Transverse colon (tissue), 4 donors: ENCODE data around the gene PDZD7. TPM values are rescaled to one million over a fixed set of nuclear protein-coding genes. Genes with fewer than 3 reads are reported as not detected.

ENCODE experiments used
- DNase-seq: peaks from one replicate; pipeline ENCODE4 v3.0.0-alpha.2; 2019
- H3K27ac ChIP-seq, 4 donors: fragments of 200-600 bp; sonication (generic); 2 replicates each; pipeline ENCODE4 v1.5.1; 2016 to 2018; ENCODE audit warnings: inconsistent platforms in 4 of 4
- H3K27me3 ChIP-seq: fragments of 200-600 bp; sonication (generic); 2 replicates; pipeline ENCODE4 v1.5.1; 2017; ENCODE audit warnings: inconsistent platforms
- H3K36me3 ChIP-seq, 4 donors: fragments of 200-600 bp; sonication (generic); 2 replicates each; pipeline ENCODE4 v1.5.1; 2017 to 2019; ENCODE audit warnings: inconsistent platforms in 4 of 4
- H3K4me1 ChIP-seq, 4 donors: fragments of 200-600 bp; sonication (generic); 2 replicates each; pipeline ENCODE4 v1.5.1; 2017 to 2020; ENCODE audit warnings: inconsistent platforms in 4 of 4
- H3K4me3 ChIP-seq, 4 donors: fragments of 200-600 bp; sonication (generic); 1 replicate in 1 of 4; 2 replicates in 3 of 4; pipeline versions ENCODE4 v1.5.1 to v1.6.1; 2017 to 2019; ENCODE audit warnings: inconsistent platforms in 4 of 4
- H3K9me3 ChIP-seq, 2 donors: fragments of 200-600 bp; sonication (generic); 2 replicates each; pipeline ENCODE4 v1.5.1; 2017 to 2019; ENCODE audit warnings: inconsistent platforms in 2 of 2
- EP300 ChIP-seq: sonication (generic); formaldehyde crosslinking; IDR thresholded peaks from one replicate; pipeline ENCODE4 v1.6.1; 2017; ENCODE audit warnings: antibody characterized with exemption, low read depth
- POLR2A ChIP-seq: fragments of 450-650 bp; IDR thresholded peaks from one replicate; pipeline ENCODE4 v1.6.1; 2016; ENCODE audit warnings: antibody characterized with exemption, mild to moderate bottlenecking, moderate library complexity
- POLR2AphosphoS5 ChIP-seq, 3 donors: sonication (generic); formaldehyde crosslinking; IDR thresholded peaks; one replicate each; pipeline ENCODE4 v1.6.1; 2016; ENCODE audit warnings: antibody characterized with exemption in 3 of 3
- WGBS, 2 donors: methylation state at CpG; one replicate each; pipeline ENCODE4 v1.1.5; 2018; ENCODE audit warnings: low coverage in 1 of 2; 5-methylcytosine and 5-hydroxymethylcytosine counted together
- in situ Hi-C, 4 donors: fragments of 200-750 bp; cut with MboI; loops; one replicate each; pipeline versions ENCODE4 v1.15.0 to v1.15.1; 2017; ENCODE audit warnings: low sequenced_read_pairs in 3 of 4, low pct_ligation_motif_present in 1 of 4, low pct_unique_long_range_greater_than_20kb in 1 of 4
- intact Hi-C: fragments of 100-400 bp; cut with DNase I; formaldehyde crosslinking; loops from one replicate; pipeline ENCODE4 v1.15.1; 2023; ENCODE audit warnings: low total_unique reads
- total RNA-seq, 4 donors: library from RNA; depleted of rRNA; stranded (reverse); fragments of >200 nt; gene quantifications; one replicate each; pipeline ENCODE4 v1.1.0, GENCODE V29; 2016
- TF ChIP-seq, protein P1 (sequence below), 5 experiments: fragments of 200-600 bp in 3 of 5; fragments of 450-650 bp in 2 of 5; sonication (generic) in 3 of 5; IDR thresholded peaks; 1 replicate in 2 of 5; 2 replicates in 3 of 5; pipeline ENCODE4 v1.5.1; 2016 to 2017; ENCODE audit warnings: antibody characterized with exemption in 5 of 5, inconsistent platforms in 3 of 5, mild to moderate bottlenecking in 2 of 5, moderate library complexity in 1 of 5

PDZD7 gene
- total RNA-seq, 4 donors from 2014 or later = 0.27 to 2.0 (median 0.64) TPM; not detected in 1

DNA sequence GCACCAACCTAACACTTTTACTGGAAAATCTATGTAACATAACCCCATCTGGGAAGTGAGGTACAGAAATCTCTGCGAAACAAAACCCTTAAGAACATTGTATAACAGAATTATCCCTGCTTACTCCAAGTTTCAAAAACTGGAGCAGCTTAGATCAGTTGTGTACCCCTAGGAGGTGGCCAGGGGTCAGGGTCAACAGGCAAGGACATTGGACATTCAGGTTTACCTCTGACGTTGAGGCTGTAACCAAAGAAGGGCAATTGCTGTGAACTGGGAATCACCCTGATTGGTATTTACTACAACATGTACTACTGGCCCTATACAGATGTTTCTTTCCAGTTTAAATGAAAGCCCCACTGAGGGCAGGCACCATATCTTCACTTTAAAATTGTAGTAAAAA, 13.2 kb upstream of the PDZD7 start:
- no peak for DNase-seq
- H3K4me1 ChIP-seq = peaks cover 6 to 33% (median 23%) of the 10 kb centered on the region in 4 donors
- H3K36me3 ChIP-seq = no peaks in the 10 kb centered on the region
- H3K4me3 ChIP-seq = no peak overlapping the region
- 87% methylated on average over 2 of the region's 2 CpGs; no CpG with 5 or more reads in 1 of the 2 donors for WGBS, 2 donors
- H3K9me3 ChIP-seq = no peaks in the 10 kb centered on the region
- H3K27me3 ChIP-seq = peaks cover 25% of the 10 kb centered on the region
- in situ Hi-C loops (no loop called here), intact Hi-C loops (no loop called here)
- H3K27ac ChIP-seq = peak overlapping the region in 3 of 4 donors; percentile 88 to 97 (median 95)
- TF ChIP-seq EP300 (no peak), POLR2A (no peak), POLR2AphosphoS5 (IDR thresholded peaks at IDR 0.05) (no peak)
- TF ChIP-seq, protein P1, sequence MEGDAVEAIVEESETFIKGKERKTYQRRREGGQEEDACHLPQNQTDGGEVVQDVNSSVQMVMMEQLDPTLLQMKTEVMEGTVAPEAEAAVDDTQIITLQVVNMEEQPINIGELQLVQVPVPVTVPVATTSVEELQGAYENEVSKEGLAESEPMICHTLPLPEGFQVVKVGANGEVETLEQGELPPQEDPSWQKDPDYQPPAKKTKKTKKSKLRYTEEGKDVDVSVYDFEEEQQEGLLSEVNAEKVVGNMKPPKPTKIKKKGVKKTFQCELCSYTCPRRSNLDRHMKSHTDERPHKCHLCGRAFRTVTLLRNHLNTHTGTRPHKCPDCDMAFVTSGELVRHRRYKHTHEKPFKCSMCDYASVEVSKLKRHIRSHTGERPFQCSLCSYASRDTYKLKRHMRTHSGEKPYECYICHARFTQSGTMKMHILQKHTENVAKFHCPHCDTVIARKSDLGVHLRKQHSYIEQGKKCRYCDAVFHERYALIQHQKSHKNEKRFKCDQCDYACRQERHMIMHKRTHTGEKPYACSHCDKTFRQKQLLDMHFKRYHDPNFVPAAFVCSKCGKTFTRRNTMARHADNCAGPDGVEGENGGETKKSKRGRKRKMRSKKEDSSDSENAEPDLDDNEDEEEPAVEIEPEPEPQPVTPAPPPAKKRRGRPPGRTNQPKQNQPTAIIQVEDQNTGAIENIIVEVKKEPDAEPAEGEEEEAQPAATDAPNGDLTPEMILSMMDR (IDR thresholded peaks at IDR 0.05) = no peak

DNA sequence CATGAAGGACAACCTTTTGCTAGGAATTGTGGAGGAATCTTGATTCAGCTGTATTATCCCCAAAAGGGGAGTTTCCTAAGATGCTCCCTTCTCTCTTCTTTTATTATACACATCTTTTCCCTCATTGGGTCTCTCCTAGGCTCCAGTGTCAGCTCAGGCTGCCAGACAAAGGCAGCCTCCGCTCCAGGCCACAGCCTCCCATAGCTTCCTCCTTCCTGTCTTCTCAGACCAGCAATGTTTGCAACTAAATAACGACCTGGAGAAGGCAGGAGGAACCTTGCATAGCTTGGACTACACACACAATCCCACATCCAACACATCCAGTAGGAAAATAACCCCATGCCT, 12.4 kb upstream of the PDZD7 start:
- Histone ChIP-seq H3K27me3 (peaks cover 17% of the 10 kb centered on the region), H3K9me3 (no peaks in the 10 kb centered on the region), H3K4me3 (peak overlapping the region in 3 of 4 donors; percentile 36 to 58 (median 41)), H3K36me3 (no peaks in the 10 kb centered on the region), H3K27ac (peak overlapping the region; percentile 88 to 97 (median 94)), H3K4me1 (peaks cover 6 to 31% (median 21%) of the 10 kb centered on the region in 4 donors)
- TF ChIP-seq POLR2AphosphoS5 (IDR thresholded peaks at IDR 0.05) (no peak), EP300 (no peak), POLR2A (no peak)
- TF ChIP-seq, protein P1 (IDR thresholded peaks at IDR 0.05) = no peak
- intact Hi-C loops = no loop called here
- in situ Hi-C loops = no loop called here
- no peak for DNase-seq
- WGBS, 2 donors = 22% methylated on average over 2 of the region's 2 CpGs; no CpG with 5 or more reads in 1 of the 2 donors

DNA sequence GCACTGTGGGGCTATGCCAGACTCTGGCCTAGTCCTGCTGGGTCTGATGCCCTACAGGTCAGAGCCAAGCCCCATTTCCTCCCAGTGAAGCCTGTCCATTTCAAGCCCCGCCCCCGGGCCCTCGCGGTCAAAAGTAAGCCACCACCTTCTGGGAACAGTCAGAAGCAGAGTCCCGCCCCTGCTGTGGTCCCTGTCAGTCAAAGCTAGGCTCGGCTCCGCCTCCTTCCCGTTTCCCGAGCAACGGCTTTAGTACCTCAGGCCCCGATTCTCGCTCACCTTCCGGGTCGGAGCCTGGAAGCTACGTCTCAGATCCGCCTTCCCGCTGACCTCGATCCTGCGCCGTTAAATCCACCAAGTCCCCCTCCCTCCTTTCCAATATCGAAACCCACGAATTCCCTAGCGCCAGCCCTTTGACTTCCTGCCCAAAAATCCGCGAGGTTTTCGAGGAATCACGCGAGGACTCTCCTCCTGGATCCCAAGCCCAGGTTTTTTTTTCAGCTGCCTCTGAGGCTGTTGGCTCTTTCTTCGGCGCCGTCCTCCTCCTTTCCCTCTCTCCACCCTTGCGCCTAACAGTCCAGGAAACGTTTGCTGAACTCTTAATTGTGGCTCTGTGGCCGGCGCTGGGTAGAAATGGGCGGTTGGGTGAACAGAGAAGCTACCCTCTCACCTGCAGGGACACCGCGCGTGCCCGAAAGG, 11.9 kb upstream of the PDZD7 start:
- Histone ChIP-seq H3K27ac (peak overlapping the region; percentile 88 to 97 (median 94)), H3K9me3 (no peaks in the 10 kb centered on the region), H3K4me1 (peaks cover 6 to 26% (median 17%) of the 10 kb centered on the region in 4 donors), H3K27me3 (peaks cover 12% of the 10 kb centered on the region), H3K36me3 (peaks cover 0 to 1% (median 0%) of the 10 kb centered on the region in 4 donors), H3K4me3 (peak overlapping the region in 3 of 4 donors; percentile 36 to 58 (median 41))
- 0 to 3% methylated on average over 9 to 40 of the region's 40 CpGs for WGBS, 2 donors
- intact Hi-C loops = no loop called here
- TF ChIP-seq POLR2AphosphoS5 (IDR thresholded peaks at IDR 0.05) = peak; percentile 58 to 86 (median 80)
- peak; percentile 82 for TF ChIP-seq POLR2A
- TF ChIP-seq, protein P1 (IDR thresholded peaks at IDR 0.05) = peak in 1 of 5 experiments; percentile 24
- no peak for TF ChIP-seq EP300
- peak; percentile 99 for DNase-seq
- in situ Hi-C loops = no loop called here

DNA sequence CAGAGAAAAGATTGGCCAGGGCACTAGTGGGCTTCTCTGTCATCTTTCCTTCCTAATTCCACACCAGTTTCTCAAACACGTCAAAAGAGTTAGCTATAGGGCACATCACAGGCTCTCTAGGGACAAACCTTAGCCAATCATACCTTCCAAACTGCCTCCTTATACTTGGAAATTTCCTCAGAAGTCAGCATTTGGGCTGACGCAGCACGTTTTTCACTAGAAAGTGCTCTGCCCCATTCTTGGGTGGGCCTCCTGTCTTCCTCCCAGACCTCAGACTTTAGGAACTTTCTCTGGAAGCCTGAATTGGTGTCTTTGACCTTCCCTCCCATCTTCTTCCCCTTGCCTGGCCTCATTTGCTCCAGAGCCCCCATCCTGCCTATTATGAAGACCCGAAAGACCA, 11.2 kb upstream of the PDZD7 start:
- in situ Hi-C loops = no loop called here
- TF ChIP-seq POLR2A (no peak), POLR2AphosphoS5 (IDR thresholded peaks at IDR 0.05) (no peak)
- peak overlapping the region in 3 of 4 donors; percentile 36 to 58 (median 41) for H3K4me3 ChIP-seq
- H3K9me3 ChIP-seq = no peaks in the 10 kb centered on the region
- peaks cover 6 to 25% (median 17%) of the 10 kb centered on the region in 4 donors for H3K4me1 ChIP-seq
- H3K27ac ChIP-seq = peak overlapping the region; percentile 88 to 97 (median 94)
- intact Hi-C loops = no loop called here
- WGBS, 2 donors = 60 to 67% methylated on average over 4 of the region's 4 CpGs
- H3K36me3 ChIP-seq = peaks cover 0 to 8% (median 3%) of the 10 kb centered on the region in 4 donors
- DNase-seq = no peak
- H3K27me3 ChIP-seq = peaks cover 5% of the 10 kb centered on the region
